Measurements from ENCODE around the gene LRP1.
A peak's percentile ranks its signal among the peaks of the same experiment; 100 is the strongest.

GRCh38 chr12:57175428-57176138, 47.3 kb downstream of the LRP1 start:
- TF ChIP-seq CTCF (IDR thresholded peaks at IDR 0.05; ENCODE audit: low read length) (peak; percentile 55), EZH2 (optimal IDR thresholded peaks at IDR 0.05; ENCODE audit: low read depth, low read length) (no peak)

All from MM.1S (cell line).